Measurements from ENCODE around the gene MORC2. TPM values are rescaled to one million over a fixed set of nuclear protein-coding genes. Genes with fewer than 3 reads are reported as not detected.

MORC2 gene
- total RNA-seq, 4 donors from 2014 or later, result 9.5 to 24.0 (median 13.1) TPM

- no peaks in the 10 kb centered on the region for H3K9me3 ChIP-seq
- no peak overlapping the region for H3K4me3 ChIP-seq
- H3K27me3 ChIP-seq, result no peaks in the 10 kb centered on the region
- 78 to 84% methylated on average over 2 of the region's 2 CpGs for WGBS, 2 donors
- H3K36me3 ChIP-seq, result peaks cover 0 to 87% (median 11%) of the 10 kb centered on the region in 3 donors
- no peak overlapping the region for H3K27ac ChIP-seq
- TF ChIP-seq POLR2A (IDR thresholded peaks at IDR 0.05) (no peak), CTCF (IDR thresholded peaks at IDR 0.05) (no peak)
- intact Hi-C loops (cut with DNase I), result no loop called here
- no peak for DNase-seq
- peaks cover 2 to 30% (median 22%) of the 10 kb centered on the region in 3 donors for H3K4me1 ChIP-seq
Observed at GRCh38 chr22:30953206-30953605, 15.4 kb downstream of the MORC2 start.

- Histone ChIP-seq H3K27me3 (no peaks in the 10 kb centered on the region), H3K4me3 (no peak overlapping the region), H3K9me3 (no peaks in the 10 kb centered on the region), H3K4me1 (peaks cover 20 to 61% (median 43%) of the 10 kb centered on the region in 3 donors), H3K36me3 (peaks cover 3 to 84% (median 19%) of the 10 kb centered on the region in 3 donors), H3K27ac (peak overlapping the region in 3 of 4 donors; percentile 78 to 90 (median 84))
- DNase-seq, result no peak
- TF ChIP-seq CTCF (IDR thresholded peaks at IDR 0.05) (no peak), POLR2A (IDR thresholded peaks at IDR 0.05) (no peak)
- WGBS, 2 donors, result 34 to 64% methylated on average over 6 to 7 of the region's 7 CpGs
- intact Hi-C loops (cut with DNase I), result loop anchor here (5.0 kb wide), 1 partner anchor 132 kb away; the partner anchor contains the start of gene SMTN
Observed at GRCh38 chr22:30949934-30950660, 18.5 kb downstream of the MORC2 start.

GRCh38 chr22:30948930-30949342, 19.6 kb downstream of the MORC2 start:
- H3K4me1 ChIP-seq, result peaks cover 21 to 73% (median 53%) of the 10 kb centered on the region in 3 donors
- no peak overlapping the region for H3K4me3 ChIP-seq
- no peak for DNase-seq
- H3K9me3 ChIP-seq, result no peaks in the 10 kb centered on the region
- WGBS, 2 donors, result 36 to 42% methylated on average over 3 of the region's 3 CpGs
- peak overlapping the region in 3 of 4 donors; percentile 78 to 90 (median 84) for H3K27ac ChIP-seq
- no peaks in the 10 kb centered on the region for H3K27me3 ChIP-seq
- intact Hi-C loops (cut with DNase I), result loop anchor here (5.0 kb wide), 1 partner anchor 133 kb away; the partner anchor contains the start of gene SMTN
- TF ChIP-seq CTCF (IDR thresholded peaks at IDR 0.05) (no peak), POLR2A (IDR thresholded peaks at IDR 0.05) (no peak)
- H3K36me3 ChIP-seq, result peaks cover 4 to 84% (median 19%) of the 10 kb centered on the region in 3 donors

- intact Hi-C loops (cut with DNase I), result loop anchor here (5.0 kb wide), 1 partner anchor 134 kb away; the partner anchor contains the start of gene SMTN
- TF ChIP-seq POLR2A (IDR thresholded peaks at IDR 0.05) (no peak), CTCF (IDR thresholded peaks at IDR 0.05) (peak; percentile 38 to 64 (median 57))
- Histone ChIP-seq H3K4me3 (no peak overlapping the region), H3K4me1 (peaks cover 24 to 82% (median 53%) of the 10 kb centered on the region in 3 donors), H3K9me3 (no peaks in the 10 kb centered on the region), H3K36me3 (peaks cover 4 to 85% (median 19%) of the 10 kb centered on the region in 3 donors), H3K27me3 (no peaks in the 10 kb centered on the region), H3K27ac (peak overlapping the region; percentile 61 to 90 (median 81))
- no peak for DNase-seq
- WGBS, 2 donors, result 8 to 18% methylated on average over 2 of the region's 2 CpGs
Observed at GRCh38 chr22:30947816-30948454, 20.6 kb downstream of the MORC2 start.

Data from esophagus squamous epithelium (tissue), 5 donors.